ENCODE data around the gene LRFN4.

GRCh38 chr11:66851698-66852465, 5.0 kb upstream of the LRFN4 start:
- no peak for TF ChIP-seq CTCF (IDR thresholded peaks at IDR 0.05)
- TF ChIP-seq POLR2A (IDR thresholded peaks at IDR 0.05) = no peak
